Activated CD4-positive, alpha-beta T cell treated with anti-CD3 and anti-CD28 coated beads, Interleukin-2, amount 50 U/mL, for 24 hours (primary cell): ENCODE measurements around the gene PACS2.
"Not testable (repeated sequence)": the region's sequence is repeated elsewhere in the genome, so short reads cannot be mapped to it uniquely, and the experiment has no call there.

Experiments
- DNase-seq, 2 donors: peaks; one replicate each; pipeline ENCODE4 v3.0.0-alpha.2; 2020; ENCODE audit warnings: low read depth in 1 of 2, low spot score in 1 of 2

The PACS2 gene

DNA sequence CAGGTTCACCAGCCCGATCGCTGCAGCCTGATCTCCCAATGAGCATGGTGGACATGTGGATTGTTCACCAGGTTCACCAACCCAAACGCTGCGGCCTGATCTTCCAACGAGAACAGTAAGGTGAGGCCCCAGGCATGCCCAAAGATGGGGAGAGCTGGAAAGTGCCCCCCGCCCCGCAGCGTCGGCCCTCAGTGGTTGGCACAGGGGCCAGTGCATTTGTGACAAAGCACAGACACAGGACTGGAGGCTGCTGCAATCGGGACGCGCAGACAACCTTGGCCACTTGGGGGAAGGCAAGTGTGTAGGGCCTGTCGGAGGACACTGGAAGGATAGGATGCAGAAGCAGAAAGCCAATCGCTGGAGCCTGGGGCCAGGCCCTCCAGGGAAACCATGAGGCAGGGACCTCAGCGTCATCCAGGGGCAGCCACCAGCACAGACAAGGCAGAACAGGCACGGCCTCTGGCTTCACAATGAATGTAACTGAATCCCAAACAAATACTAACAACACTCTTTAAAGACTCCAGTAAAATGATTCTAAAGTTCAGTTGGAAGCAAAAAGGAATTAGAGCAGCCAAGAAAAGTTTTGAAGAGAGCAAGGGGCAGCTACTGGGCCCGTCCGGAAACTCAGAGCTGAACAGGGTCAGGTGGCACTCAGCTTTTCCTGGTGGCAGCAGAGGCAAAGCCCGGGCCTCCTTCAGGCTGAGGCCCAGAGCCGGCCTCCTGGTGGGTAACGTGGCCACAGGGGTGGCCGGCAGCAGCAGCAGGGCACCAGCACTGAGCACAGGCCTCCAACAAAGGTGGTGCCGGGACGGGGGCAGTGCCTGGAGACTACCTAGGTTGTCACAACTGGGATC lies 27.1 kb upstream of the PACS2 start:
- DNase-seq, result no peak

DNA sequence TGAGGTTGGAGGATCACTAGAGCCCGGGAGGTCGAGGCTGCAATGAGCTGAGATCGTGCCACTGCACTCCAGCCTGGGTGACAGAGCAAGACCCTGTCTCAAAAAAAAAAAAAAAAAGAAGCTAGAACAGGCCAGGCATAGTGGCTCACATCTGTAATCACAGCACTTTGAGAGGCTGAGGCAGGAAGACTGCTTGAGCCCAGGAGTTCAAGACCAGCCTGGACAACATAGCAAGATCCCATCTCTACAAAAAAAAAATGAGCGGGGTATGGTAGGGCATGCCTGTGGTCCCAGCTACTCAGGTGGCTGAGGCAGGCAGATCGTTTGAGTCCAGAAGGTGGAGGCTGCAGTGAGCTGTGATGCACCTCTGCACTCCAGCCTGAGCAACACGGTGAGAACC lies 25.6 kb upstream of the PACS2 start:
- not testable (repeated sequence) for DNase-seq

GRCh38 chr14:105290621-105291346 lies 23.8 kb upstream of the PACS2 start:
- no peak for DNase-seq

- no peak for DNase-seq
These were observed 21.5 kb upstream of the PACS2 start for GRCh38 chr14:105292826-105293711.

- no peak for DNase-seq
These were observed 20.4 kb upstream of the PACS2 start for GRCh38 chr14:105294142-105294597.

- not testable (repeated sequence) for DNase-seq
These were observed 17.2 kb upstream of the PACS2 start for GRCh38 chr14:105297311-105297710.

DNA sequence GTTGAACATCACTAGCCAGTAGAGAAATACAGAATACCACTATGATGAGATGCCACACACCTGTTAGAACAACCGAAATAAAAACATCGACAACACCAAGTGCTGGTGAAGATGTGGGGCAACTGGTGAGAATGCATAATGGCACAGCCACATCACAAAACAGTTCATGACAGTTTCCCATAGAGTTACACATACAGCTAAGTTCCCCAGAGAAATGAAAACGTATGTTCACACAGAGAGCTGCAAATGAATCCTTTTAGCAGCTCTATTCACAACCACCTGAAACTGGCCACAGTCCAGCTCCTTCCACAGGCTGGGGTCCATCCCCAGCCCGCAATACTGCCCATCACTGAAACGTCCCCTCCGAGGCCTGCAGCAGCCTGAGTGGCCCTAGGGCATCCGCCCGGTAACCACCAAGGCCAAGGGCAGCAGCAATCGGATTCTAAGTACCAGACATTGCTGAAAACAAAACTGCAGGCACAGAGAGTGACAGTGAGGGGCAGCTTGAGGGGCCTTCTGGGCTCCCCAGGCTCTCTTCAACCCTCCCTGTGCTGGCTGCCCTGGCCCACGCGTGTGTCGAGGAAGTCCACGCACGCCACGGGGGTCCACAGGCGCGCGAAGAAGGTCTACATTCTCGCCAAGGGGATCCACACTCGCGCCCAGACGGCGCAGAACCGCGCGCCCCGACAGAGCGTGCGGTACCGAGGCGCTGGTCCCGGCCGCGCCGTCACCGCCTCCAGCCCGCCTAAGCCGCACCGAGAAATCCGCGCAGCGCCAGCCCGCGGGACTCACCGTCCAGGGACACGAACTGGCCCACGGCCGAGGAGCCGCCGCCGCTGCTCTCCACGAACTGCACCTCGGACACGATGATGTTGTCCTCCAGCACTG lies 14.7 kb upstream of the PACS2 start:
- no peak for DNase-seq

DNA sequence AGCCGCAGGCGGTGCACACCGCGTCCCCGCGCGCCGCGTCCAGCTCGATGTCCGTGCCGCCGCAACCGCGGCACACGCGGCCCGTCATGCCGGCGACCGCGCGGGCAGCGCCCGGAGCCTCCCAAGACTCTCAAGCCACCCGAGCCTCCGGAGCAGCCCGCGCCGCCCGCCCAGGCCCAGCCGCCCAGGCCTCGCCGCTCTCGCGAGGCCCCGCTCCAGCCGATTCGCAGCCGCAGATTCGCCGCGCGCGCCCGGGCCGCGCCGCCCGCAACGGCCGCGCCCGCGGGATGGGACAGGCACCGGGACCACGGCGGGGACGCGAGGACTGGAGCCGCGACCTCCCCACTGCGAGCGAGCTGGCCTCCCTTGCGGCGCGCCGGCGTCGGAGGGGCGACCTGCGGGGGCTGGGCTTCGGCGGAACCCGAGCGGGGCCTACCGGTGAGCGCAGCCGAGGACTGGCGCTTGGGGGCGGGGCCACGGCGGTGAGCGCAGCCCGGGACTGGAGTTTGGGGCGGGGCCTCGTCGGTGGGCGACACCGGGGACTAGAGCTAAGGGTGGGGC lies 13.9 kb upstream of the PACS2 start, which contains the start of gene BRF1:
Gene BRF1 (minus strand): TSS at position 460 of the 561 bp plus-strand sequence. CDS start 372 bp downstream, at position 88.
- DNase-seq, result peak; percentile 94

DNA sequence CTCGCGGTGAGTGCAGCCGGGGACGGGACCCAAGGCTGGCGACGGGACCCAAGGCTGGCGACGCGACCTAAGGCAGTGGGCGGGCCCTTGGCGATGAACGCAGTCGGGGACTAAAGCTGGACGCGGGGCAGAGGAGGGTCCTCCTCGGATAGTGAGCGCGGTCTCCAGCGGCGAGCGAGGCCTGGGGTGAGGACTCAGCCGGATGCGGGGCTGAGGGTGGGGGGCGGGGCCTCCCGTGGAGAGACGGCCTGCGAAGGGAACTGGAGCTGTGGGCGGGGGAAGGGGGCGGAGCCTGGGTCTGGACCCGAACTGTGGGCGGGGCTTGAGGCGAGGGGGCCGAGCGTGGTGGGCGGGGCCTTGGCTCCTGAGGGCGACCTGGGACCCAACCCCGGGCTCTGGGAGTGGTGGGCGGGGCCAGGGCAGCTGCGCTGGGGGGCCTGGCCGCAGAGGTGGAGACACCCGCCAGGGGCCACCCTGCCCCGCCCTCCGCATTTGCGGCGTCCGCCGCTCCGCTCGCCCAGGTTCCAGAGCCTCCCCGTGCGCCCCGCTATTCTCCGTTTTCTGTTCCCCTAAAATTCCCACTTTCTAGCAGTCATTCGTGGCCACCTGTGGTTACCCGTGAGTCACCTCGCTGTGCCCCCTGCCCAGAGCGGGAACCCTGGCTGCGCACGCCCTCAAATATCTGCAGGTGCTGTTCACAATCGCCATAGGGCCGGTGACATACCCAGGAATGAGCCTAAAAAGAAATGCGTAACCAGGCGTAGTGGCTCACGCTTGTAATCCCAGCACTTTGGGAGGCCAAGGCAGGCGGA lies 13.2 kb upstream of the PACS2 start:
- peak; percentile 97 to 99 for DNase-seq

- DNase-seq, result not testable (repeated sequence)
These were observed 12.7 kb upstream of the PACS2 start for GRCh38 chr14:105301915-105302249.

DNA sequence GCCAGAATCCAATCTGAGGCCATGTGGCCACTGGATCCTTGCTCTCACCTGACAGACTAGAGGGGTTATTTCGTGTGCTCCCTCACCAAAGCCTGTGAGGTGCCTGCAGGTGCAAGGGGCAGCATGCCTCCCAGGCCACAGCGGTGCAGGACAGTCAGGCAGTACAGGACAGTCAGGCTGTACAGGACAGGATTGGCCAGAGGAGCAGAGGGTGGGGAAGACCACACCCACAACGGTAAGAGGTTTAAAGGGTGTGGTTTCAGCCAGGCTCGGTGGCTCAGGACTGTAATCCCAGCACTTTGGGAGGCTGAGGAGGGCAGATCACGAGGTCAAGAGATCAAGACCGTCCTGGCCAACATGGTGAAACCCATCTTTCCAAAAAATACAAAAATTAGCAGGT lies 10.6 kb upstream of the PACS2 start:
- DNase-seq, result no peak

GRCh38 chr14:105304565-105304964 lies 10.0 kb upstream of the PACS2 start:
- DNase-seq, result no peak

GRCh38 chr14:105305345-105305744 lies 9.2 kb upstream of the PACS2 start:
- no peak for DNase-seq

DNA sequence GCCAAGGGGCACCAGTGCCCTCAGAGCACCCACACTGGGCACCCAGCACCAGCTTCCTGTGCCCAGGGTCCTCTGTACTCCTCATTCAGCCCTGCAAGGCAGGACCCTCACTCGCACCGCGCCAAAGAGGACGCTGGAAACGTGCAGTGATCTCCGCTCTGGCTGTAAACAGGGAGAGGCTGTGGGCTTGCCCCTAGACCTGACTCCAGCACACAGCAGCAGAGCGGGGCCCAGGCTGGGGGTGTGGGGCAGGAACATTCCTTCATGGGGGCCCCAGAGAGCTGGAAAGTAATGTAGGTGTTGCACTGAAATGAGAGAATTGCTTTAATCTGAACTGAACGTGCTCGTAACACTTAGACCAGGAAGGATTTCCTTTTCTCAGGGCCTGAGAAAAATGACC lies 8.8 kb upstream of the PACS2 start:
- no peak for DNase-seq

DNA sequence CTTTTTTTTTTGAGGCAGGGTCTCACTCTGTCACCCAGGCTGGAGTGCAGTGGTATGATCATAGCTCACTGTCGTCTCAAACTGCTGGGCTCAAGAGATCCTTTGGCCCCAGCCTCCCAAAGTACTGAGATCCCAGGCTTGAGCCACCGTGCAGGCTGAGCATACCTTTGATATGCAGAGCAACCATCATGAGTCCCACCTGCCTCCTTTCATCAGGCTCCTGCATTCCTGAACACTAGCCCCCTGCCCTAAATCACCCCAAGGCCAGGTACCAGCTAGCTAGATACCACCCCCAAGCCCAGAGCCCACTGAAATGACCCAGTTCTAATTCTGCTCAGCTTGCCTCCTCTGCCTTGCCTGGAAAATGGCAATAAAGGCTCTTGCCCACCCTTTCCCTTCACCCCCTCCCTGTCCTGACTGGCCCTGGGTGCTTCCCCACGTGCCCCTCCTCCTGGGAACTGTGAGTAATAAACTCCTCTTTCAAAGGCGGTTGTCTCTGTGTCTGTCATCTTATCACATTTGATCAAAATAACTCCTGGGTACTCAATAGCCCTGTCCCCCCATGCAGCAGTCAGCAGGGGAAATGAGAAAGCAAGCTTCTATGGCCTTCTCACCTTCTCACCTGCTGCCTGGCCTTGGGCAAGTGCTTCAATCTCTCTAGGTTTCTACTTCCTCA lies 7.4 kb upstream of the PACS2 start:
- no peak for DNase-seq

- DNase-seq, result no peak
These were observed 5.2 kb upstream of the PACS2 start for GRCh38 chr14:105309371-105309770.

DNA sequence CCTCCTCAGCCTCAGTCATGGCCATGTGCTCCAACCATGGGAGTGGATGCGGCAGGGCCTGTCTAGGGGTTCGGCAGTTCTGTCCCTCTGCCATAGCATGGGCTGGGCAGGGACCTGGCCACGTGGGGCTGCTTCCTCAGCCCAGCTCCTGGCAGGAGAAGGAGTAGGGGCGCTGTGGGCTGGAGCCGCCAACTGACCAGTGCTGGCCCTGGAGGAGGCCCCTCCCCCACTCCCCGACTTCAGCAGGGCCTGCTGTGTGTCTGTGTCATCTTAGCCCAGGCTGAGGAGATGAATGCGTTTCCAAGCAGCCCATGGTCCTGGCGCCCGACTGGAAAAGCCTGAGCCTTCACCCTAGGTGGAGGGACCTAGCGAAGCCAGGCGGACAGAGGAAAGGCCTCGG lies 2.7 kb upstream of the PACS2 start:
- DNase-seq, result no peak

- DNase-seq, result no peak
These were observed 1.6 kb upstream of the PACS2 start for GRCh38 chr14:105312973-105313372.
